Measurements from ENCODE around the gene PCYOX1L.

The PCYOX1L gene

GRCh38 chr5:149379177-149379761 lies 21.4 kb downstream of the PCYOX1L start, which contains the start of gene IL17B:
IL17B (minus strand) TSS chr5:149379292; CDS start chr5:149379225, 67 bp downstream.
- no peak for TF ChIP-seq MAX (IDR thresholded peaks at IDR 0.05)
- no peak for TF ChIP-seq EGR1 (IDR thresholded peaks at IDR 0.05)
- no peak for TF ChIP-seq FOXM1 (IDR thresholded peaks at IDR 0.05; ENCODE audit: borderline replicate concordance, low read depth)
- TF ChIP-seq EP300 (IDR thresholded peaks at IDR 0.05; ENCODE audit: borderline replicate concordance), result no peak
- TF ChIP-seq YY1 (IDR thresholded peaks at IDR 0.05; ENCODE audit: low read depth), result no peak
- TF ChIP-seq TEAD4 (IDR thresholded peaks at IDR 0.05), result no peak
- TF ChIP-seq RAD21 (IDR thresholded peaks at IDR 0.05; ENCODE audit: low read depth), result no peak
- no peak for TF ChIP-seq TAF1 (IDR thresholded peaks at IDR 0.05; ENCODE audit: low read depth)
- TF ChIP-seq ZBTB7A (IDR thresholded peaks at IDR 0.05; ENCODE audit: low read depth), result no peak
- TF ChIP-seq TCF12 (IDR thresholded peaks at IDR 0.05; ENCODE audit: low read depth), result no peak
- TF ChIP-seq REST (IDR thresholded peaks at IDR 0.05; ENCODE audit: low read depth), result no peak
- no peak for TF ChIP-seq USF1 (IDR thresholded peaks at IDR 0.05)
- no peak for TF ChIP-seq CREB1 (IDR thresholded peaks at IDR 0.05; ENCODE audit: low read depth)
- no peak for TF ChIP-seq NFIC (IDR thresholded peaks at IDR 0.05)
- TF ChIP-seq CEBPB (IDR thresholded peaks at IDR 0.05), result no peak

- TF ChIP-seq USF1 (IDR thresholded peaks at IDR 0.05), result no peak
- TF ChIP-seq TCF12 (IDR thresholded peaks at IDR 0.05; ENCODE audit: low read depth), result no peak
- TF ChIP-seq CEBPB (IDR thresholded peaks at IDR 0.05), result no peak
- TF ChIP-seq RAD21 (IDR thresholded peaks at IDR 0.05; ENCODE audit: low read depth), result no peak
- TF ChIP-seq NFIC (IDR thresholded peaks at IDR 0.05), result no peak
- no peak for TF ChIP-seq YY1 (IDR thresholded peaks at IDR 0.05; ENCODE audit: low read depth)
- no peak for TF ChIP-seq TEAD4 (IDR thresholded peaks at IDR 0.05)
- no peak for TF ChIP-seq REST (IDR thresholded peaks at IDR 0.05; ENCODE audit: low read depth)
These were observed 22.1 kb downstream of the PCYOX1L start for GRCh38 chr5:149379818-149380374.

- TF ChIP-seq EGR1 (IDR thresholded peaks at IDR 0.05), result no peak
- TF ChIP-seq EP300 (IDR thresholded peaks at IDR 0.05; ENCODE audit: borderline replicate concordance), result no peak
- no peak for TF ChIP-seq NFIC (IDR thresholded peaks at IDR 0.05)
- TF ChIP-seq USF1 (IDR thresholded peaks at IDR 0.05), result no peak
- TF ChIP-seq FOXM1 (IDR thresholded peaks at IDR 0.05; ENCODE audit: borderline replicate concordance, low read depth), result no peak
- TF ChIP-seq REST (IDR thresholded peaks at IDR 0.05; ENCODE audit: low read depth), result no peak
- TF ChIP-seq ZBTB7A (IDR thresholded peaks at IDR 0.05; ENCODE audit: low read depth), result no peak
- TF ChIP-seq YY1 (IDR thresholded peaks at IDR 0.05; ENCODE audit: low read depth), result no peak
- TF ChIP-seq RAD21 (IDR thresholded peaks at IDR 0.05; ENCODE audit: low read depth), result no peak
- no peak for TF ChIP-seq CREB1 (IDR thresholded peaks at IDR 0.05; ENCODE audit: low read depth)
- TF ChIP-seq CEBPB (IDR thresholded peaks at IDR 0.05), result no peak
- no peak for TF ChIP-seq MAX (IDR thresholded peaks at IDR 0.05)
- TF ChIP-seq TCF12 (IDR thresholded peaks at IDR 0.05; ENCODE audit: low read depth), result no peak
- TF ChIP-seq TEAD4 (IDR thresholded peaks at IDR 0.05), result no peak
- no peak for TF ChIP-seq TAF1 (IDR thresholded peaks at IDR 0.05; ENCODE audit: low read depth)
These were observed 22.7 kb downstream of the PCYOX1L start for GRCh38 chr5:149380466-149381121.
